Vagina (tissue), 2 donors: Measurements from ENCODE around the gene HTRA3. TPM values are rescaled to one million over a fixed set of nuclear protein-coding genes. Genes with fewer than 3 reads are reported as not detected.

Source experiments
- DNase-seq, 2 donors: peaks; one replicate each; pipeline ENCODE4 v3.0.0-alpha.2; 2017; ENCODE audit errors: extremely low spot score in 2 of 2
- H3K27ac ChIP-seq: fragments of 200-600 bp; sonication (generic); one replicate; pipeline ENCODE4 v1.5.1; 2019
- H3K27me3 ChIP-seq: fragments of 200-600 bp; sonication (generic); one replicate; pipeline ENCODE4 v1.5.1; 2019
- H3K36me3 ChIP-seq, 2 donors: fragments of 200-600 bp; sonication (generic); one replicate each; pipeline ENCODE4 v1.5.1; 2017 to 2019
- H3K4me1 ChIP-seq: fragments of 200-600 bp; sonication (generic); one replicate; pipeline ENCODE4 v1.5.1; 2019
- H3K4me3 ChIP-seq, 2 donors: fragments of 200-600 bp; sonication (generic); 1 replicate in 1 of 2; 2 replicates in 1 of 2; pipeline ENCODE4 v1.5.1; 2016 to 2019
- H3K9me3 ChIP-seq: fragments of 200-600 bp; sonication (generic); one replicate; pipeline ENCODE4 v1.5.1; 2019
- CTCF ChIP-seq, 3 experiments: fragments of 450-650 bp in 2 of 3; fragments of 200-600 bp in 1 of 3; sonication (generic) in 1 of 3; IDR thresholded peaks; one replicate each; pipeline ENCODE4 v1.5.1; 2017 to 2019; ENCODE audit warnings: antibody characterized with exemption in 3 of 3, mild to moderate bottlenecking in 2 of 3, moderate library complexity in 2 of 3
- POLR2A ChIP-seq, 2 donors: fragments of 450-650 bp; IDR thresholded peaks; one replicate each; pipeline ENCODE4 v1.6.1; 2017; ENCODE audit warnings: antibody characterized with exemption in 2 of 2, mild to moderate bottlenecking in 2 of 2, moderate library complexity in 2 of 2
- POLR2AphosphoS5 ChIP-seq, 2 donors: sonication (generic); formaldehyde crosslinking; IDR thresholded peaks; one replicate each; pipeline ENCODE4 v1.9.0; 2017; ENCODE audit warnings: antibody characterized with exemption in 2 of 2, mild to moderate bottlenecking in 2 of 2, low read depth in 1 of 2; ENCODE audit not compliant: insufficient read depth in 1 of 2
- intact Hi-C: fragments of 100-400 bp; cut with DNase I; formaldehyde crosslinking; loops from one replicate; pipeline ENCODE4 v1.15.1; 2023
- total RNA-seq: library from RNA; depleted of rRNA; stranded (reverse); fragments of >200 nt; gene quantifications from one replicate; pipeline ENCODE4 v1.2.3, GENCODE V29; 2016

HTRA3 gene
- total RNA-seq, 1 donor from 2014 or later = 33.1 TPM

DNA sequence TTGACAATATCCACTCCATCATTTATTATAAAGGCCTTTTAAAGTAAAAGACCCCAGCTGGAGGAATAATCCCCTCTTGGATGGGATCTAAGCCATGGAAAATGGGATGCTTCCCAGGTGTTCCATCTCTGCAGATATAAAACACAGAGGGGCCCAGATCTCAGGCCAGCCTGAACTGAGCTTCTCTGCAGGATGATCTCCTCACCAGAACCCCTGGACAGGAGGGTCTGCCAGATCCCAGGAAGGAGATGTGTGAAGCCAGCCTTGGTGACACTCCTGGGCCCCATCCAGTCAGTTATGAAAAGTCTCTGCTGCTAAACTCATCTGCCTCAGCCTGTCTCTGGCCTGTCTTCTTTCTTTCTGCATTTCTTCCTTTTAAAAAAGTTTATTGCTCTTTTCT, 56.7 kb downstream of the HTRA3 start:
- no peak for TF ChIP-seq POLR2AphosphoS5 (IDR thresholded peaks at IDR 0.05; ENCODE audit: insufficient read depth in 1 of 2, low read depth in 1 of 2)
- TF ChIP-seq CTCF (IDR thresholded peaks at IDR 0.05) = no peak
- no peak for TF ChIP-seq POLR2A (IDR thresholded peaks at IDR 0.05)
- Histone ChIP-seq H3K27ac (no peak overlapping the region), H3K9me3 (no peaks in the 10 kb centered on the region), H3K36me3 (no peaks in the 10 kb centered on the region), H3K27me3 (no peaks in the 10 kb centered on the region), H3K4me1 (no peaks in the 10 kb centered on the region), H3K4me3 (no peak overlapping the region)
- intact Hi-C loops = no loop called here
- DNase-seq = no peak

DNA sequence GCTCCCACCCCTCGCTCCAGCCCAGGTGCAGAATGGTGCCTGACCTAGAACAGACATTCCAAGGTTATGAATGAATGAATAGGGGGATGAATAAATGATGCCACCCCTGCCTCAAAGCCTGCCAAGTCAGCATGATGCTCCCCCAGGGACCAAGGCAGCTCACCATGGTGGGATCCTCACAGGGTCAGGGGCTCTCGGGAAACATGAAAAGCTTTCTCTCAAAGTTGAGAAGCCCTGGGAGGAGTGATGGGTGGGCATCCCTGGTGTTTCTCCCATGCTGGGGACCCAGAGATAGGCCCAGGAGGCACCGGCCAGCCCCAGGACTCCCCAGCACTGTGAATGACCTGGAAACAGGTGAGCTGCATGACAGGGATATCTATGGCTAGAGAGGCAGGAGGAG, 58.9 kb downstream of the HTRA3 start:
- intact Hi-C loops = no loop called here

GRCh38 chr4:8328866-8329559, 59.5 kb downstream of the HTRA3 start:
- no peak overlapping the region for H3K27ac ChIP-seq
- no peak for DNase-seq
- no peaks in the 10 kb centered on the region for H3K27me3 ChIP-seq
- no peaks in the 10 kb centered on the region for H3K4me1 ChIP-seq
- no peak overlapping the region for H3K4me3 ChIP-seq
- TF ChIP-seq CTCF (IDR thresholded peaks at IDR 0.05) (no peak), POLR2AphosphoS5 (IDR thresholded peaks at IDR 0.05; ENCODE audit: insufficient read depth in 1 of 2, low read depth in 1 of 2) (no peak), POLR2A (IDR thresholded peaks at IDR 0.05) (no peak)
- intact Hi-C loops = no loop called here
- H3K36me3 ChIP-seq = no peaks in the 10 kb centered on the region
- no peaks in the 10 kb centered on the region for H3K9me3 ChIP-seq

More for the DNA sequence above, 58.9 kb downstream of the HTRA3 start:
- DNase-seq = no peak
- H3K27ac ChIP-seq = no peak overlapping the region
- H3K9me3 ChIP-seq = no peaks in the 10 kb centered on the region
- TF ChIP-seq POLR2A (IDR thresholded peaks at IDR 0.05) (no peak), POLR2AphosphoS5 (IDR thresholded peaks at IDR 0.05; ENCODE audit: insufficient read depth in 1 of 2, low read depth in 1 of 2) (no peak), CTCF (IDR thresholded peaks at IDR 0.05) (no peak)
- H3K27me3 ChIP-seq = no peaks in the 10 kb centered on the region
- H3K4me1 ChIP-seq = no peaks in the 10 kb centered on the region
- H3K36me3 ChIP-seq = no peaks in the 10 kb centered on the region
- H3K4me3 ChIP-seq = no peak overlapping the region

GRCh38 chr4:8329560-8329858, 60.0 kb downstream of the HTRA3 start:
- H3K36me3 ChIP-seq = no peaks in the 10 kb centered on the region
- no peaks in the 10 kb centered on the region for H3K27me3 ChIP-seq
- no peak overlapping the region for H3K4me3 ChIP-seq
- TF ChIP-seq CTCF (IDR thresholded peaks at IDR 0.05) (no peak), POLR2A (IDR thresholded peaks at IDR 0.05) (no peak), POLR2AphosphoS5 (IDR thresholded peaks at IDR 0.05; ENCODE audit: insufficient read depth in 1 of 2, low read depth in 1 of 2) (no peak)
- no peak for DNase-seq
- H3K27ac ChIP-seq = no peak overlapping the region
- intact Hi-C loops = no loop called here
- no peaks in the 10 kb centered on the region for H3K9me3 ChIP-seq
- no peaks in the 10 kb centered on the region for H3K4me1 ChIP-seq

DNA sequence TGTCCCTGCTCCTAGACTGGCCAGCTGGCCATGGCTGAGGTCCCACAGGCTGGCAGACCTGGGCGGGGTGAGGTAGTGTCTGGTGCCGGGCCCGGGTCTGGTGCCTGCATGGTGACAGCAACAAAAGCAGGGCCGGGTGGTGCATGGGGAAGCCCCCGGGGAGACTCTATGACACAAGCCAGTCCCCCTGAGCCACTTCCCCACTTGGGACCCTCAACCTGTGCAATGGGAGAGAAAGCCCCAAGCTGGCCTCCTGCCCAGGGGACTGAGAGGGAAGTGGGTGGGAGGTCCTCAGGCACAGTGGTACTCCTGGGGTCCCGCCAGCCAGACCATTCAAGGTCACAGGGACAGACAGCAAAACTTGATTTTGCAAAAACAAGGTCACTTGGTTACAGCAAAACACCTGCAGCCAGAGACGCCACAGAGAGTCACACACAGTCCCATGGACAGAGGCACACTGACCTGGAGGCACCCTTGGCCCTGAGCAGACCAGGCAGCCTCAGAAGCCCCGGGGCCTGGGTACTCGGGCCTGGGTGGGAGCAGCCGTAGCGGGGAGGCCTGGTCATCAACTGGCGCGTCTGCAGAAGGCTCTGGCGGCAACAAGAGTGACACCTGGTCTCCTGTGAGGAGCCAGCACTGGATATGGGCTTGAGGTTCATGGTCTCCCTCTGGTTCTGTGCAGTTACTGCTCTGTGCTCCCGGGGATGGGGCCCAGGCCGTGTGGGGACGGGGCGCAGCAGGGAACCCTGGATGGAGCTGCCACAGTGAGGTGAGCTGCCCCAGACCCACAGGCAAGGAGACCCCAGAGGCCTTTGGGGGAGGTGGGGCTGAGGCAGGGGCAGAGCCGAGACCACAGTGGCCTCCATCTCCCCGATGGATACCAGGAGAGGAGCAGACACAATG, 60.6 kb downstream of the HTRA3 start:
- Histone ChIP-seq H3K4me1 (no peaks in the 10 kb centered on the region), H3K4me3 (no peak overlapping the region), H3K36me3 (no peaks in the 10 kb centered on the region), H3K27me3 (no peaks in the 10 kb centered on the region), H3K27ac (no peak overlapping the region), H3K9me3 (no peaks in the 10 kb centered on the region)
- no peak for TF ChIP-seq CTCF (IDR thresholded peaks at IDR 0.05)
- TF ChIP-seq POLR2AphosphoS5 (IDR thresholded peaks at IDR 0.05; ENCODE audit: insufficient read depth in 1 of 2, low read depth in 1 of 2) = no peak
- TF ChIP-seq POLR2A (IDR thresholded peaks at IDR 0.05) = no peak
- intact Hi-C loops = no loop called here
- no peak for DNase-seq
